CD1c-positive myeloid dendritic cell (primary cell): ENCODE measurements around the gene KRTAP10-2.

Experiments used
- DNase-seq: peaks from one replicate; pipeline ENCODE4 v3.0.0-alpha.2; 2016; ENCODE audit errors: extremely low spot score

The KRTAP10-2 gene

DNA sequence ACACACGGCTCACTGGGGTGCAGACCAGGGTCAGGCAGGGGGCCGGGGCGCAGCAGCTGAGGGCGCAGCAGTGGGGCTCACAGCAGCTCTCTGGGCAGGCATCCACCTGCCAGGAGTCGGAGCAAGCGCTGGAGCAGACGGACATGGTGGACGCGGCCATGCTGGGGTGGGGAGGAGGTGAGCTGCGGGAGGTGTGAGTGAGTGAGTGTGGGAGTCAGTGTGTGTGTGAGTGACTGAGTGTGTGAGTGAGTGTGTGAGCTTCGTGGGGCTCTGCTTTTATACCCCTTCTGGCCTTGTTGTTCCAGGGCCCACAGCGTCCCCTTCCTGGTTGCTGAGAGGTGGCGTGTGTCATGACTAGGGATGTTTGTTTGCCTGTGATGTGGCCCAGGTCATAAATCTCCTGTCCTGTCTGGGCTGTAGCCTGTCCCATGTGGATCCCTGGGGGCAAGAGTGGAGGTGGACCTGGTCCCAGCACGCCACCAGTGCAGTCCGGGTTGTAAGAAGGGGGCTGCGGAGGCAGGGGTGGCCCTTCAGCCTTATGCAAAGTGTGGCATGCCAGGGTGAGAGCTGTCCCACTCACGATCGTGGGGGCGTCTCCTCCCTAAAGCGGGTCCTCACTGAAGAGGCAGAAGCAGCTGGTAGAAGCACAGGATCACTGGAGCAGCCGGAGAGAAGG is 11.2 kb downstream of the KRTAP10-2 start, which contains the start of gene KRTAP10-1:
KRTAP10-1 (minus strand) TSS at position 205 of the 676 bp plus-strand sequence; CDS start at position 160, 45 bp downstream.
- DNase-seq: no peak

DNA sequence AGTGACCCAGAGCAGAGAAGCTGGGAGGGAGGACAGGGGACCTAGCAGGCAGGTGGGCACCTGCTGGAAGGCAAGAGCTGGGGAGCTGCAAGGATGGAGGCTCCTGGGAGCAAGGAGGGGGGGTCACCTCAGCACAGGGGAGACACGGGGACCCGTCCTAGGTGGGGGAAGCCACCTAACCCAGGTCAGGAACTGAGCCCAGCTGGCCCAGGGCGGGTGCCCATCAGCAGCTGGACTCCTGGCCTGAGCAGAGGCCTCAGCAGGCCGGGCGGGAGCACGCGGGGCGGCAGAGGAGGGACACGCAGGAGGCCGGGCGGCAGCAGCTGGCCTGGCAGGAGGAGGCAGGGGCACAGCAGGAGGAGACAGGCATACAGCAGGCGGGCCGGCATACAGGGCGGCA is 12.3 kb downstream of the KRTAP10-2 start:
- DNase-seq: no peak

DNA sequence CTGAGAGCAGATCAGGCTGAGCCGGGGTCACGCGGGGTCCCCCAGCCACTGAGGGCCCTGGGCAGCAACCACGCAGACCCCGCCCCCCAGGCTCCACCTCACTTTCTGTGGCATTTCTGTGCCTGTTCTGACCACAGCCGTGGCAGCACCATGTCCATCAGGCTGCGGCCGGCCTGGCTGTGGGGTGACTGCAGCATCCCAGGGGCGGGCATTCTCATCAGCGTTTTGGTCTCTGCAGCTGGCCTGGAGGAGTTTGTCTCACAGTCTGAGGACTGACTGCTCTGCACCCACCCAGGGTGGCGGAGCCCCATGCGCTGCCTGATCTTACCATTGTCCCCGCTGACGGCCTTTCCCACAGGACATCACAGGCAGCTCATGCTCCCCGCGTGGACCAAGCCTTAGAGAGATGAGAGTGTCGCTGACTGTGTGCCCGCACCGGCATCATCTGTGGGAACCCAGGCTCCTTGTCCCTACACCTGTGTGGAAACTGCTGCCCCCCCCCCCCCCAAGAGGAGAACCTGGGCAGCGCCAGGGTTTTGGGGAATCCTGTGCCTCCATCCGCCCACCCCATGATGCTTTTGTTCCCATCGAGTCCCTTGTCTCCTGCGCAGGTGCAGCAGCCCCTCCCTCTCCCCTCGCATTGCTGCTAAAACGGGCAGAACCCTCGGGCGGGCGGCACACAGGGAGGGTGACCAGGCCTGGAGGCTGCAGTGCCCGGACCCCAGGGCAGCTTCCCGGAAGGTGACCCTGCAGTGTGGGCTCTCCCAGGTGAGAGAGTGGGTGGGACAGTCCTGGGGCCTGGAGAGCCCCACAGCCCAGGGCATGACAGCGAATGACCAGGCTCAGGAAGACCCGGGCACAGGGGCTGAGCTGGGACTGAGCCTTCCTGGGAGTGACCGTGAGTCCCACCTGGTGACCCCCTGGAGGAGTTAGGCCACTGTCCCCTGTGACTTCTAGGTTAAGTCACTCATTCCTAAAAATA is 13.1 kb downstream of the KRTAP10-2 start:
- DNase-seq: no peak

DNA sequence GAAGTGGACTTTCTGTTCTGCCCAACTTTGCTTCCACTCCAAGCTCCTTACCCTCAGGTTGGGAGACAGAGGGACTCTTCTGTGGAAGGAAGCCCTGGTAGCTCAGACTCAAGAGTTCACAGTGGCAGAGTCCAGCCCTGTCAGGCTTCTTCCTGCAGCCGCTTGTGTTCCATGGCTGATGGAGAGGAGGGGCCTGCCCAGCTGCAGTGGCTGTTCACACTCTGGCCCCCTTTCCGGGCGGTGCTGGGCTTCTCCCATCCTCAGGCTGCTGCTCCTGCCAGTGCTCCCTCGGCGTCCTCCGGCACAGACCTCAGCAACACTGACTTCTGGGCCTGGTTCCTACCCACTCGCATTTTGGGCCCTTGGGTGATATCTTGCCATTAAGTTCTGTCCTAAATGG is 15.3 kb downstream of the KRTAP10-2 start:
- DNase-seq: no peak

DNA sequence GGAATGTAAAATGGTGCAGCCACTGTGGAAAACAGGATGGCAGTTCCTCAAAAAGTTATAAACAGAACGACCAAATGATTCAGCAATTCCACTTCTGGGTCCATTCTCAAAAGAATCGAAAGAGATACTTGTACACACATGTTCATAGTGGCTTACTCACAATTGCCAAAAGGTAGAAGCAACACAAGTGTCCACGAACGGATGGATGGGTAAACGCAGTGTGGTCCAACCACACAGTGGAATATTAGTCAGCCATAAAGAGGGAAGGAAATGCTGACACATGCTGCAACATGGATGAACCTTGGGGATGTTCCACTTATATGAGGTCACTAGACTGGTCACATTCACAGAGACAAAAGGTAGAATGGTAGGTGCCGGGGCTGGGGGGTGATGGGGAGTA is 16.6 kb downstream of the KRTAP10-2 start:
- DNase-seq: no peak

DNA sequence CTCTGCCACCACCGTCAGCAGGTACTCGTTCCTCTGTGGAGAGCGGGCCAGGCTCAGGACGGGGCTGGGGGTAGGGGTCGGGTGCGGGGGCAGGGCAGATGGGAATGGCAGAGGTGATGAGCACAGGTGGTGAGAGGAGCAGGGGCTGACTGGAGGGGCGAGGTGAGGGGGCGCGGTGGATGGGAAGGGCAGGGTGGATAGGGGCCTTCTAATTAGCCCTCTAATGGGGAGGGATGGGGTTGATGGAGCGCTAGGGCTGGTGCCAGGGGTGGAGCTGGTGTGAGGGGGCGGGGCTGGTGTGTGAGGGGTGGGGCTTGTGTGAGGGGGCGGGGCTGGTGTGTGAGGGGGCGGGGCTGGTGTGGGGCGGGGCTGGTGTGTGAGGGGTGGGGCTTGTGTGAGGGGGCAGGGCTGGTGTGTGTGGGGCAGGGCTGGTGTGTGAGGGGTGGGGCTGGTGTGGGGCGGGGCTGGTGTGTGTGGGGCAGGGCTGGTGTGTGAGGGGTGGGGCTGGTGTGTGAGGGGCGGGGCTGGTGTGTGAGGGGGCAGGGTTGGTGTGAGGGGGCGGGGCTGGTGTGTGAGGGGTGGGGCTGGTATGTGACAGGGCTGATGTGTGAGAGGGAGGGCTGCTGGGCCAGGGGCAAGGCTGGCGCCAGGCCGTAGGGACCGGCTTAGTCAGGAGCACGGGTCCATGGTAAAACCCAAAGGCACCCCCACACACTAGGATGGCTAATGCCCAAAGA is 17.2 kb downstream of the KRTAP10-2 start:
- DNase-seq: no peak

DNA sequence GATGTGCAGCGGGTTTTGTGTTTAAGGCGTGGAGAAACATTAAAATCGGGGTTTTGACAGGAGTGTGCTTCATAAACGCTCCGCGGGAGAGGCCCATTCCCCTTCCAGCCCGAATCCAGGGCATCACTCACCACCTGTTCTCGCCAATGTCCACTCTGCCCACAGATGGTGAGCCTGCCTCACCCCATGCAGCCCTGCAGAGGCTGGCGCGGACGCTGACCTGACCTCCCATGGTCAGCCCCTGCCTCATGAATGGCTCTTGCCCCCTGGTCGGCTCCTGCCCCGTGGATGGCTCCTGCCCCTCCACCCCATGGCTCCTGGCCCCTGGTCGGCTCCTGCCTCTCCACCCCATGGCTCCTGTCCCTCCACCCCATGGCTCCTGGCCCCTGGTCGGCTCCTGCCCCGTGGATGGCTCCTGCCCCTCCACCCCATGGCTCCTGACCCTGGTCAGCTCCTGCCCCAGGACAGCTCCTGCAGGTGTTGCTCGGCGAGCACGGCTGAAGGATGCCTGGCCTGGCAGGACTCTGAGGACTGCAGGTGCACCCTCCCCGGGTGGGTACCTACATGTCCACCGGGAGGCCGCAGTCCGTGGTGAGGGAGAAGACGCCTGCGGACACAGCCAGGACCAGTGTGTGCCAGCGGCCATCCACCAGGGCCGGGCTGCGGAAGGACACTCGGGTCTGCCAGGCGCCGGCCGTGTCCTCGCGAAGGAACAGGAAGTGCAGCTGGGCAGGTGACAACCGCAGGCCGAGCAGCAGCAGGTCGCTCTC is 18.0 kb downstream of the KRTAP10-2 start:
- DNase-seq: no peak

DNA sequence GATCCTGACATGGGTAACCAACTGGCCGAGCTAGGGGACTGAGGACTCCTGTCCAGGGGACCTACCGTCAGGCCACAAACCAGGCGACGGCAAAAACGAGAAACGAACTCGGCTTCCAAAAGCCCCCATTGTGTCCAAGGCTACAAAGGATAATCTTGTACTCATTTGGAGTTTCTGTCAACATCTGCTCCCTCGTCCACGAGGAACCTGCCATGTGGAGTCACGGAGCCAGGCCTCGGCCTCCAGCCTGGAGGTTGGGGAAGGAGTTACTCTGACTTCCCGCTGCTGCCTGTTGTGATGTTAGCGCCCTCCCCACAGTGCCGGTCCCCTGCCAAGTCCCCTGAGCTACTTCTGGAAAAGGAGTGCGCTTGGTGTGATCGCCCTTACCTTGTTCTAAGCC is 18.6 kb downstream of the KRTAP10-2 start:
- no peak for DNase-seq

DNA sequence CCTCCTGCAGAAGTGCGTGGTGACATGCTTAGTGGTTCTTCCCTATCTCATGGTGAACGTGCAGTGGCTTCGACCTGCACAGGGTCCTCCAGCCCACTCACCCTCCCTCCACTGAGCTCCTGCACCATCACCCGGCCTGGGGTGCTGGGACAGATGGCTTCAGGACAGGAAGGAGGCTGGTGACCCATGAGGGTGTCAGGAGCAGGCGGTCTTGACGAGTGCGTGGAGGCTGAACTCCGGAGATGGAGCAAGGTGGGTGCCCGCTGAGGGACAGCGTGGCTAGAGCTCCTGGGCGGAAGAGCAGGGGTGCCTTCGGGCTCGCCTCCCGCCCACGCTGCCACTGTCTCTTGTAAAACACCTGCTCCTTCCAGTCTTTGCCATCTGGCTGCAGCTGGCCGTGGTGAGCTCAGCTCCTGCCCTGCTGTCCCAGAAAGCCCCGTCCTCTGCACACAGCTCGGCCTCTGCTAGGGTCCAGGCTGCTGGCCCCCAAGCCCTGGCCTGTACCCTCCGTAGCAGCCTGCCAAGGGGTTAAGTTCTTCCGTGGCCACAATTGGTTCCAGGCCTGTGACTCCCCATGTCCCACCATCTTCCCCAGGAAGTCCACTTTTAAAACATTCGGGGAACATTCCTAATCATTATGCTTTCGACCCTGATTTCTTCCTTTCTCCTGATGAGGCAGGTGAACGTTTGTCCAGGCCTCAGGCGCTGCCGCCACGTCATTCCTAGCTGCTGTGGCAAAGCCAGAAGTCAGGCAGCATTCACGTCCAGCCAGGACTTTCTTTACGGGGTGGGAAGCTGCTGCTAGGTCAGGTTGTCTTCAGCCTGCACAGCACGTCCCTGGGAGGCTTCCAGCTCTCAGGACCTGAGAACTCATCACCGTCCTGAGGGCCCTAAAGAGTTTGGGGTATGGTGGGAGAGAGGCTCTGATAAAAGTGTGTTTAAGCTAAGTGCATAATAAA is 19.4 kb downstream of the KRTAP10-2 start:
- no peak for DNase-seq

DNA sequence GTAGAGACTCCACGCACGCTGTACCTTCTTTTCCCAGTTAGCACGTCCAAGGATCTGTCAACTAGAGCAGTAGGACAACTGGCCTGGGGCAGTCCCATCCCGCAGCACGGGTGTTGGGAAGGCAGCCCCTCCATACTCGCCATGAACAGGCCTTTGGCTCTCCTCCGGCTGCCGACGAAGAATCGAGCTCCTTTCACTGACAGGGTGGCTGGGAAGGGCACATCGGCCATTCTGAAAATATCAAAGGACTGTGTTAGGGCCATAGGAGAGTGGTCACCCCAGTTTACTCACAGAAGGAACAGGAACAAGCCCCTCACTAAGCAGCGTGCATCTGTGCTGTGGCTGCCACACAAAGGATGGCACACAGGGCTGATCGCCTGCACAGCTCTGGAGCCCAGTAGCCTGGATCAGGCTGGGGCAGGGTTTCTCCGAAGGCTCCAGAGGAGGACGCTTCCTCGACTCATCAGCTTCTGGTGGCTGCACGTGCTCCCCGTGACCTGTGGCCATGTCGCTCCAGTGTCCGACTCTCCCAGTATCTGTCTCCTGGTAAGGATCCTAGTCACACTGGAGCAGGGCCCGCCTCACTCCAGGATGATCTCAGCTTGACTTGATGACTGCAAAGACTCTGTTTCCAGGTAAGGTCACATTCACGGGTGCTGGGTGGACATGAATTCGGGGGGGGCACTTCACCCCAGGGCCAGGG is 20.3 kb downstream of the KRTAP10-2 start:
- DNase-seq: no peak

DNA sequence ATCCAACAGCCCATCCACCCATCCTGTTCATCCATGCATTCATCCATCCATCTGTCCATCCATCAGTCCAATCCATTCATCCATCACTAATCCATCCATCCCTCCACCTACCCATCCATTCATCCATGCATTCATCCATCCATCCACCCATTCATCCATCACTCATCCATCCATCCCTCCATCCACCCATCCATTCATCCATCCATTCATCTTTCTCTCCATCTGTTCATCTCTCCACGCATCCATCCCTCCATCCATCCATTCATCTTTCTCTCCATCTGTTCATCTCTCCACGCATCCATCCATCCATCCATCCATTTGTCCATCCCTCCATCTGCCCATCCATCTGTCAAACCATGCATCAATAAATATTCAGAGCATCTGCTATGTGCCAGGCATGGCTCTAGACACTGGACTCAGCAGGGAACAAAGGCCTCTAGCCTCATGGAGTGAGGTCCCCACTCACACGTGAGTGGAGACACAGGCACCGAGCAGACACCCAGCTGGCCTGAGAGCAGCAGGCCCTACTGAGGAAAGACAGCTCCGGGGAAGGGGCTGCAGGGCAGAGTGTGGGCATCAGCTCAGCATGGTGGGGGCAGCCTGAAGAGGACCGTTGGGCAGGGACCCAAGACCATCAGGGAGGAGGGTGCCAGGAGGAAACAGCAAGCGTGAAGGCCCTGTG is 20.9 kb downstream of the KRTAP10-2 start:
- DNase-seq: no peak

DNA sequence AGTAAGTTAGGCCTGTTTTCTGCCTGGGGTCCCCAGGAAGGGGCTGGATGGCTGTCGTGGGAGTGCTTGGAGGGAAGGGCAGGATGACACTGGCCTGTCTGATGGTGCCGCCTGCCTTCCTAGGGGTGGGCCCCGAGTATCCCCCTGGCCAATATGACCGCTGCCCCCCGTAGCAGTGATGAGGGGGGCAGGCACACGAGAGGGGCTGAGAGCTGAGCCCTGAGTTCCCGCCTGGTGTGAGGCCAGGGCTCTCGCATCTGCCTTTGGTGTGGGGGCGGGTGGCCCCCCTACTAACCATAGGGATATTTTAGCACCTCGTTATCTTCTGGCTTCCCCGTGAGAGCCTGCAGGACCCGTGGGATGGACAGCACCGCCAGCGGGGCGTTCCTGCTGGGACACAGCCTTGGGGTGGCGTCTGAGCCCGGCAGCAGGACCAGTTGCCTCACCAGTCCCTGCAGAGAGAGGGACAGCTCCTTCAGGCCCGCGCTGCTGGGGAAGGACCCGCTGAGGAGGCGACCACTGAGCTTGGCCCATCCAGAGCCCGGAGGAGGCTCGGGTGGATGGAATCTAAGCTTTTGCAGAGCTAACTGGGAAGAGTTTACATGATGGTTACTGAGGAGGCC is 21.7 kb downstream of the KRTAP10-2 start:
- DNase-seq: no peak

DNA sequence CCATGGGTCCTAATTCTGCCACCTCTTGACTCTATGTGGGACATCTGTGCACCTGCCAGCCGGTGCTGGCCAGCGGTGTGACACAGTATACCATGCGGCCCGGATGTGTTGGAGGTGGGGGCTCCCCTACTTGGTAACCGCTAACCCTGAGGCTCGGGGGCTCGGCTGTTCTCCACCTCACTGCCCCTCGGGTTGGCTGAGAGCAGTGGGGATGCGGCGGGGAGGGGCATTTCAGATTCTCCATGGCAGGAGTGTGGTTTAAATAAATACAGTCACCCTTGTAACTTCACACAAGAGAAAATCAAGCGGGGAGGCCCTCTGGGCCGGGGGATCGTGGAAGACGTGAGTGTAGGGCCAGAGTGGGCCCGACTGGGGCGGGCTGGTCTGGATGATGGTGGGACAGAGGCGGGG is 22.3 kb downstream of the KRTAP10-2 start:
- no peak for DNase-seq

DNA sequence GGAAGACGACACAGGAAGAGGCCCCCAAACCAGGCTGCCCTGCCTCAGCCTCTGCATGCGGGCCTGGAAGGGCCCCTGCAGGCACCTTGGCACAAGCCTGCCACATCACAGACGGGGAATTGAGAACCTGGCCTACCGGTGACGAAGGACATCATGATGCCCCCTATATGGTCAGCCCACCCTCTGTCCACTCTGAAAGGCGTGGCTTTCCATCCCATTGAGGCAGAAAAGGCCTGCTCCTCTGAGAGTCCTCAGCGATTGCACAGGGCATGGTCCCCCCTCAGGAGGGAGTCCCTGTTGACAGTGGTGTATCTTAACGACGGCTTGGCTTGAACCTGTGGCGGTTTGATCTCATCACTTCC is 22.7 kb downstream of the KRTAP10-2 start:
- DNase-seq: no peak

DNA sequence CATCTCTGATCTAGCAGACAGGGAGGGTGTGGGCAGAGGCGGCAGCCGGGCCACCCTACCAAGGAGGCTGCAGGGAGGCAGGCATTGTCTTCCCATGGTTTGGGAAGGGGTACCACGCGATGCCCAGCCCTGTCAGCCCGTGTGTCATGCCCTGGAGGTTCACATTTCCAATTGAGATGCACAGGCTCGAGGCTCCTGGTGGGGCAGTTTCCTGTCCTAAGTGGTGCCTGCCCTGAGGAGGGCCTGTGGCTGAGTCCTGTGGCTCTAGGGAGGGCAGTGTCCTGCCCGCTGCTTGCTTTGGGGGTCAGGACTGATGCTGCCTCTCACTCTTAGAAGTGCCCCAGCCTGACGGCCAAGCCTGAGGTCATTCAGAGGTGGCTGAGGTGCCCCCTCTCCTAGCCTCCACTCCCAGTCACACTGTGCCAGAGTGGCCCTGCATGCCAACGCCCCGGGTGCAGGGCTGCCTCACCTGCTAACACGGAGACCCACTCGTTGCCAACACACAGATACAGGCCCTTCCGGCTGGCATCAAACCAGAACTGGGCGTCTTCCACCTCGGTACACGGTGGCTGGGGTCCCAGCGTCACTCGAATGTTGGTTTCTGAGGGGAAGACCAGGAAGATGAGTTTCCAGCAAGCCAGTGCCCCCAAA is 23.2 kb downstream of the KRTAP10-2 start:
- DNase-seq: no peak

DNA sequence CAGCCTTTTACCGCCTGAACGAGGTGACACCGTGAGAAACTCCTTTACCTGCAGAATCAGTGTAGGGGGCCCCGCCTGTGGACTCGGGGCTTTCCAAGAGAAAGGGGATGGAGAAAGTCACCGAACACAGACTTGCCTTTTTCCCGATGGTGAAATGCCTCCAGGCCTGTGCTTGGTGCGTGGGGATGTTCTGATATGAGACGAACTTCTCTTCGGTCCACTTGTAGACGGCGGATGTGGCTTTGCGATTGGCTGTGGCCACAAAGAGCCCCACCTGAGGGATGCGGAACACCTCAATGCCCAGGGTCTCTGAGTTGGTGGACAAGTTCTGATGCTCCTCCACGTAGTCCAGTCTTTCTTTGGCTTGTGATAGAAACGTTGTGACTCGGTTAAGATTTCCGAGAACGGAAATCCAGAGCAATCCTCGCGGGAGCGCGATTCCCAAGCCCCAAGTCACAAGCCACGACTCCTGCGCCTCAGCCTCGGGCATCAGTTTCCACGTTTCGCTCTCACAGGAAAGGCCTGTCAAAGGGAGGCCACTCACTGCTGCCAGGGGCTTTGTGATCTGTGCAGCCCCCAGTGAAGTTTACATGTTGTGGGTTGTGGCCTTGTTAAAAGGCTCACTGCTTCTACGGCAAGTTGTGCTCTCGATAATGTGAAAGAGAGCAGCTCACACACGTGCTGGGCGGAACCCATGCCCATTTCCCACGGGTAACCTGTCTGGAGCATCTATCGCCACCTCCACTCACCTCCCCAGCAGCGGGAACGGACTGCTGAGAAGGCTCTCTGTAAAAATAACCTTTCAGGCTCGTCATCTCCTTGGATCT is 23.9 kb downstream of the KRTAP10-2 start:
- DNase-seq: no peak
